Measurements from ENCODE around the gene ASAP3.

ASAP3 gene

DNA sequence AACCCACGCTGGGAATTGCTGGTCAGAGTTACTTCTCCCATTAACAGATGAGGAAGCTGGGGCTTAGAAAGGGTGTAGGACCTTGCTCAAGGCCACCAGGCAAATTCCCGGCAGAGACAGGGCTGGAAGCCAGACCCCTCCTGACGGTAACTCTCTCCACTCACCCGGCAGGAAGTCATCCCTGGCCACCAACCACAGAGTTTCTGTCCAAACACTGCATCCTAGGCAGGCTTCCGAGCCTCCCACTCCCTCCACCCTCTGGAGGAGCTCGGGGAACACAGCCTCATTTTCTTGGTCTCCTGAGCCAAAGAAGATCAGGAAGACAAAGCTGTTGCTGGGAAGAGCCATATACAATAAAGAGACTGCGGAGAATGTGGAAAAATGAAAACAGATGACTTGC, 89.3 kb downstream of the ASAP3 start:
- CTCF ChIA-PET = interaction anchor here (1.4 to 3.2 kb wide), 2 partner anchors 9 to 13 kb away, joined by 3 to 31 read pairs; no protein-coding TSS in a partner anchor

DNA sequence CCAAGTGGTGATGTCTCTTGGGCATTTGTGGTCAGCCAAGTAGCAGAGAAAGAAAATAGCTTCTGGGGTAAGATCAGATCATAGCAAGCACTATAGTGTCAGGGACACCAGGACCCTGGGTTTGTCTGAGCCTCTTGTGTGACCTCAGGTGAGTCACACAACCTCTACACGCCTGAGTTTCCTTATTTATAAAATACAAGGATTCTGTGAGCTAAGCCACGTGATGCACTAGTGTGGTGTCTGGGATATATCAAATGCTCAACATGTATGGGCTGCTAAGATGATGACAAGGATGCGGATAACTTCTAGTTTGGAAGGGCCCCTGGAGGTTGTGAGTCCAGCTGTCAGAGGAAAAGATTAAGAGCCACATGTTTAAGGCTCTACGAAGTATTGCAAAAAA, 89.8 kb downstream of the ASAP3 start:
- TF ChIP-seq, protein P1, sequence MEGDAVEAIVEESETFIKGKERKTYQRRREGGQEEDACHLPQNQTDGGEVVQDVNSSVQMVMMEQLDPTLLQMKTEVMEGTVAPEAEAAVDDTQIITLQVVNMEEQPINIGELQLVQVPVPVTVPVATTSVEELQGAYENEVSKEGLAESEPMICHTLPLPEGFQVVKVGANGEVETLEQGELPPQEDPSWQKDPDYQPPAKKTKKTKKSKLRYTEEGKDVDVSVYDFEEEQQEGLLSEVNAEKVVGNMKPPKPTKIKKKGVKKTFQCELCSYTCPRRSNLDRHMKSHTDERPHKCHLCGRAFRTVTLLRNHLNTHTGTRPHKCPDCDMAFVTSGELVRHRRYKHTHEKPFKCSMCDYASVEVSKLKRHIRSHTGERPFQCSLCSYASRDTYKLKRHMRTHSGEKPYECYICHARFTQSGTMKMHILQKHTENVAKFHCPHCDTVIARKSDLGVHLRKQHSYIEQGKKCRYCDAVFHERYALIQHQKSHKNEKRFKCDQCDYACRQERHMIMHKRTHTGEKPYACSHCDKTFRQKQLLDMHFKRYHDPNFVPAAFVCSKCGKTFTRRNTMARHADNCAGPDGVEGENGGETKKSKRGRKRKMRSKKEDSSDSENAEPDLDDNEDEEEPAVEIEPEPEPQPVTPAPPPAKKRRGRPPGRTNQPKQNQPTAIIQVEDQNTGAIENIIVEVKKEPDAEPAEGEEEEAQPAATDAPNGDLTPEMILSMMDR (IDR thresholded peaks at IDR 0.05; ENCODE audit: control extremely low read depth, extremely low read depth, low read depth, missing control alignments) = no peak
- ChIA-PET CTCF (interaction anchor here (1.1 to 3.2 kb wide), 3 partner anchors 10 to 18 kb away, joined by 3 to 31 read pairs (median 3); no protein-coding TSS in a partner anchor), POLR2A (no interaction called here)
- no peak for DNase-seq (ENCODE audit: extremely low spot score)

More for the DNA sequence above, 89.3 kb downstream of the ASAP3 start:
- POLR2A ChIA-PET = no interaction called here
- TF ChIP-seq, protein P1 (IDR thresholded peaks at IDR 0.05; ENCODE audit: control extremely low read depth, extremely low read depth, low read depth, missing control alignments) = no peak
- no peak for DNase-seq (ENCODE audit: extremely low spot score)

DNA sequence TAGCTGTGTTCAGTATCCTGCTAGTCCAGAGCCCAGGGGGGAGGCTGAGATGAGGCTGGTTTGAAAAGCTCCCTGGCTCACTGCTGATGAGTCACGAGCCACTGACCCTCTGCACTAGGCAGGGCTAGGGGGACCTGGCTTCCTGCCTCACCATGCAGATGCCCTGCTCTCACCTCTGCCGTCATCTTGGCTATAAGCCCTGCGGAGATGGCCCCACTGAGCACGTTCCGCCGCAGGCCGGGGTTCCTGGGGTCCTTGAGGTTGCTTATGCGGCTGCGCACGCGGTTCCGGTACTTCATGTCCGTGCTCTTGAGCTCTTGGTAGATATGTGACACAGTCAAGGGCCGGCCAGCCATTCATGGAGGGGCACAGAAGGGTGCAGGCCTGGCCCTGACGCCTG, 90.3 kb downstream of the ASAP3 start:
- POLR2A ChIA-PET = no interaction called here
- TF ChIP-seq, protein P1 (IDR thresholded peaks at IDR 0.05; ENCODE audit: control extremely low read depth, extremely low read depth, low read depth, missing control alignments) = no peak
- CTCF ChIA-PET = interaction anchor here (1.1 to 3.2 kb wide), 3 partner anchors 10 to 18 kb away, joined by 3 to 31 read pairs (median 3); no protein-coding TSS in a partner anchor
- no peak for DNase-seq (ENCODE audit: extremely low spot score)

DNA sequence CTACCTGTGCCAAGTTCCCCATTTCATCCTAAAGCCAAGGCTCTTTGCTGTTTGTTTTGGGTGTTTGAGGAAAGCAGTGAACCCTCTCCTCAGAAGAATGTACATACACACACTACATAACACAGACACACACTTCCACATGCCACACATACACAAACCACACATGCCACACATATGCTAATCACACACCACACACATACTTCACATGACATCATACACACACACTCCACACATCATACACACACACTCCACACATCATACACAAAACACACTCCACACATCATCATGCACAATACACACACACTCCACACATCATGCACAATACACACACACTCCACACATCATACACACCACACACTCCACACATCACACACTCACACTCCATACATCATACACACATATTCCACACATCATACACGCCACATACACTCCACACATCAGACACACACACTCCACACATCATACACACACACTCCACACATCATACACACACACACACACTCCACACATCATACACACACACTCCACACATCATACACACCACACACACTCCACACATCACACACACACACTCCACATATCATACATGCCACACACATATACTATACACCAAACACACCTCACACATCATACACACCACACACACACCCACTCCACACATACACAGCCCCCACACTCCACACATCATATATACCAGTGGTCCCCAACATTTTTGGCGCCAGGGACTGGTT, 91.7 kb downstream of the ASAP3 start:
- TF ChIP-seq, protein P1 (IDR thresholded peaks at IDR 0.05; ENCODE audit: control extremely low read depth, extremely low read depth, low read depth, missing control alignments) = no peak
- ChIA-PET CTCF (interaction anchor here (3.2 kb wide), 1 partner anchor 11 kb away, joined by 31 read pairs; no protein-coding TSS in a partner anchor), POLR2A (no interaction called here)
- DNase-seq (ENCODE audit: extremely low spot score) = no peak

DNA sequence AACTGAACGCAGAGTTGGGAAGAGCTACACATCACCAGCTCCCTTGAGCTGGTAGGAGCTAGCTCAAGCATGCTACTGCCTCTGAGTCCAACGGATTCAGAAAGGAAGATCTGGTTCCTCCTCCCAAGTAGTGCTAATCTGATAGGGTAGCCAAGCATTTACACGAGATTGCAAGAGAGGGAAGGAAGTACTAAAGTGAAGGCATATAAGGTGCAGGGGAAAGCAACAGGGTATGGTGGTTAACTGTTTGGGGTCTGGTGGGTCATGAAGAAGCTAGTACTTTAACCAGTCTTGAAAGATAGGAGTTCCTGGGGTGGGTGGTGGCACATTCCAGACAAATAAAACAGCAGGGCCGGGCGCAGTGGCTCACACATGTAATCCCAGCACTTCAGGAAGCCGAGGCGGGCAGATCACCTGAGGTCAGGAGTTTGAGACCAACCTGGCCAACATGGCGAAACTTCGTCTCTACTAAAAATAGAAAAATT, 94.1 kb downstream of the ASAP3 start:
- CTCF ChIA-PET = interaction anchor here (0.9 to 3.6 kb wide), 3 partner anchors 14 to 31 kb away, joined by 3 to 23 read pairs (median 4); no protein-coding TSS in a partner anchor
- POLR2A ChIA-PET = no interaction called here
- no peak for DNase-seq (ENCODE audit: extremely low spot score)
- TF ChIP-seq, protein P1 (IDR thresholded peaks at IDR 0.05; ENCODE audit: control extremely low read depth, extremely low read depth, low read depth, missing control alignments) = no peak

DNA sequence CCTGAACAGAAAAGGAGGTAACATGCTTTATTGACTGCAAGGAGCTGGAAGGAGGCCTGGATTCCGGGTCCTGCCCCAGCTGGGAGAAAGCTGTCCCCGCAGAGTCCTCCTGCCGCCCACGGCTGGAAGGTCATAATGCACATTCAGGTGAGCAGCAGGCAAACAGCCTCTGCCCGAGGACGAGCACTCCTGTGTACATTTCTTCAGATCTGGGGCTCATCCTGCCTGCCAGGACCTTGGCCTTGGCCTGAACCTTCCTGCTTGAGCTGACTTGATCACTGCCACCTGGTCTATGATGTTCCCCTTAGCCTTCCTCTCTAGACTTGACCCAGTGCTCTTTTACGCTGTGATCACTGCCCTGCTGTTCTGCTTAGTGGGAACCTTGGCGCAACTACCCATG, 96.5 kb downstream of the ASAP3 start:
- TF ChIP-seq, protein P1 (IDR thresholded peaks at IDR 0.05; ENCODE audit: control extremely low read depth, extremely low read depth, low read depth, missing control alignments) = no peak
- no peak for DNase-seq (ENCODE audit: extremely low spot score)
- ChIA-PET CTCF (no interaction called here), POLR2A (no interaction called here)
